Testis (tissue), 2 donors: ENCODE results near the gene MAOB.

Experiments used
- CTCF ChIP-seq, 3 experiments: fragments of 450-650 bp in 2 of 3; fragments of 200-600 bp in 1 of 3; sonication (generic) in 1 of 3; IDR thresholded peaks; one replicate each; pipeline ENCODE4 v1.5.1; 2016 to 2019; ENCODE audit warnings: antibody characterized with exemption in 3 of 3, mild to moderate bottlenecking in 2 of 3, moderate library complexity in 1 of 3
- POLR2A ChIP-seq: fragments of 450-650 bp; IDR thresholded peaks from one replicate; pipeline ENCODE4 v1.6.1; 2017; ENCODE audit warnings: antibody characterized with exemption, mild to moderate bottlenecking, moderate library complexity

- TF ChIP-seq CTCF (IDR thresholded peaks at IDR 0.05) (no peak), POLR2A (no peak)
Measured at GRCh38 chrX:43745938-43746721, 136.1 kb downstream of the MAOB start.
